Activated T-helper 17 cell treated with anti-CD3 and anti-CD28 coated beads, Interleukin-2, amount 50 U/mL, for 72 hours (primary cell): Measurements from ENCODE around the gene TBR1. TPM values are rescaled to one million over a fixed set of nuclear protein-coding genes. Genes with fewer than 3 reads are reported as not detected.

Experiments
- ATAC-seq: fragments of 150-1000 bp; cut with Tn5 transposase; replicated peaks from 2 replicates; pipeline ENCODE4 v1.10.0; 2021; ENCODE audit warnings: mild to moderate bottlenecking, moderate library complexity
- H3K27ac Mint-ChIP-seq: one replicate; pipeline ENCODE4 v1.8.0; 2022; ENCODE audit warnings: mixed read lengths
- H3K27me3 Mint-ChIP-seq: one replicate; pipeline ENCODE4 v1.8.0; 2022; ENCODE audit warnings: mixed read lengths
- H3K36me3 Mint-ChIP-seq: one replicate; pipeline ENCODE4 v1.8.0; 2022; ENCODE audit warnings: low read depth, mild to moderate bottlenecking, mixed read lengths
- H3K4me1 Mint-ChIP-seq: one replicate; pipeline ENCODE4 v1.8.0; 2022; ENCODE audit warnings: mixed read lengths
- H3K4me3 Mint-ChIP-seq: one replicate; pipeline ENCODE4 v1.8.0; 2022; ENCODE audit warnings: mild to moderate bottlenecking, mixed read lengths
- H3K9me3 Mint-ChIP-seq: one replicate; pipeline ENCODE4 v1.8.0; 2022; ENCODE audit warnings: mixed read lengths
- total RNA-seq, 2 donors: library from RNA; stranded (reverse); gene quantifications; one replicate each; pipeline ENCODE4 v1.2.3, GENCODE V29; 2022

TBR1 gene
- total RNA-seq, 2 donors from 2014 or later: 0.05 to 0.06 TPM

GRCh38 chr2:161419638-161420190 is 3.6 kb downstream of the TBR1 start:
- no peak overlapping the region for H3K27ac Mint-ChIP-seq
- peaks cover 11% of the 10 kb centered on the region for H3K36me3 Mint-ChIP-seq
- peaks cover 87% of the 10 kb centered on the region for H3K27me3 Mint-ChIP-seq
- H3K4me3 Mint-ChIP-seq: peak overlapping the region; percentile 14
- no peak for ATAC-seq
- H3K4me1 Mint-ChIP-seq: peaks cover 32% of the 10 kb centered on the region
- peaks cover 4% of the 10 kb centered on the region for H3K9me3 Mint-ChIP-seq

GRCh38 chr2:161420406-161421074 is 4.4 kb downstream of the TBR1 start:
- H3K4me3 Mint-ChIP-seq: no peak overlapping the region
- H3K4me1 Mint-ChIP-seq: peaks cover 30% of the 10 kb centered on the region
- H3K27ac Mint-ChIP-seq: no peak overlapping the region
- peaks cover 10% of the 10 kb centered on the region for H3K36me3 Mint-ChIP-seq
- H3K27me3 Mint-ChIP-seq: peaks cover 91% of the 10 kb centered on the region
- H3K9me3 Mint-ChIP-seq: peaks cover 4% of the 10 kb centered on the region
- ATAC-seq: no peak

- ATAC-seq: no peak
- Mint-ChIP-seq H3K9me3 (peaks cover 4% of the 10 kb centered on the region), H3K4me3 (no peak overlapping the region), H3K27me3 (peaks cover 91% of the 10 kb centered on the region), H3K36me3 (peaks cover 10% of the 10 kb centered on the region), H3K27ac (no peak overlapping the region), H3K4me1 (peaks cover 19% of the 10 kb centered on the region)
Observed at GRCh38 chr2:161421686-161422085, 5.6 kb downstream of the TBR1 start.

GRCh38 chr2:161422816-161423403 is 6.8 kb downstream of the TBR1 start:
- Mint-ChIP-seq H3K27ac (no peak overlapping the region), H3K9me3 (peaks cover 4% of the 10 kb centered on the region), H3K27me3 (peaks cover 88% of the 10 kb centered on the region), H3K4me3 (peak overlapping the region; percentile 43), H3K4me1 (peaks cover 11% of the 10 kb centered on the region), H3K36me3 (peaks cover 15% of the 10 kb centered on the region)
- no peak for ATAC-seq

GRCh38 chr2:161423421-161424393 is 7.6 kb downstream of the TBR1 start:
- Mint-ChIP-seq H3K36me3 (peaks cover 15% of the 10 kb centered on the region), H3K27ac (peak overlapping the region; percentile 29)
- peak; percentile 35 for ATAC-seq

GRCh38 chr2:161424394-161424769 is 8.3 kb downstream of the TBR1 start:
- Mint-ChIP-seq H3K4me3 (peak overlapping the region; percentile 68), H3K36me3 (peaks cover 15% of the 10 kb centered on the region), H3K27me3 (peaks cover 81% of the 10 kb centered on the region), H3K4me1 (peaks cover 11% of the 10 kb centered on the region), H3K9me3 (peaks cover 4% of the 10 kb centered on the region), H3K27ac (peak overlapping the region; percentile 29)
- no peak for ATAC-seq

More at GRCh38 chr2:161423421-161424393, 7.6 kb downstream of the TBR1 start:
- H3K4me3 Mint-ChIP-seq: peak overlapping the region; percentile 68
- peaks cover 83% of the 10 kb centered on the region for H3K27me3 Mint-ChIP-seq
- H3K9me3 Mint-ChIP-seq: peaks cover 4% of the 10 kb centered on the region
- H3K4me1 Mint-ChIP-seq: peaks cover 11% of the 10 kb centered on the region

- H3K4me3 Mint-ChIP-seq: peak overlapping the region; percentile 68
- peaks cover 15% of the 10 kb centered on the region for H3K36me3 Mint-ChIP-seq
- peaks cover 4% of the 10 kb centered on the region for H3K9me3 Mint-ChIP-seq
- peaks cover 82% of the 10 kb centered on the region for H3K27me3 Mint-ChIP-seq
- no peak overlapping the region for H3K27ac Mint-ChIP-seq
- no peak for ATAC-seq
- H3K4me1 Mint-ChIP-seq: peaks cover 11% of the 10 kb centered on the region
Observed at GRCh38 chr2:161424891-161425727, 9.0 kb downstream of the TBR1 start.

GRCh38 chr2:161425728-161426454 is 9.8 kb downstream of the TBR1 start:
- no peak overlapping the region for H3K27ac Mint-ChIP-seq
- peaks cover 15% of the 10 kb centered on the region for H3K36me3 Mint-ChIP-seq
- ATAC-seq: no peak
- peaks cover 74% of the 10 kb centered on the region for H3K27me3 Mint-ChIP-seq
- H3K4me3 Mint-ChIP-seq: peak overlapping the region; percentile 72
- H3K4me1 Mint-ChIP-seq: peaks cover 11% of the 10 kb centered on the region
- H3K9me3 Mint-ChIP-seq: peaks cover 4% of the 10 kb centered on the region

- Mint-ChIP-seq H3K36me3 (peaks cover 15% of the 10 kb centered on the region), H3K9me3 (peaks cover 4% of the 10 kb centered on the region), H3K4me1 (peaks cover 11% of the 10 kb centered on the region), H3K27ac (no peak overlapping the region), H3K27me3 (peaks cover 71% of the 10 kb centered on the region), H3K4me3 (peak overlapping the region; percentile 72)
- no peak for ATAC-seq
Observed at GRCh38 chr2:161426455-161426921, 10.4 kb downstream of the TBR1 start.

GRCh38 chr2:161426922-161427663 is 11.0 kb downstream of the TBR1 start:
- Mint-ChIP-seq H3K9me3 (peaks cover 4% of the 10 kb centered on the region), H3K36me3 (peaks cover 15% of the 10 kb centered on the region), H3K4me1 (peaks cover 11% of the 10 kb centered on the region), H3K27me3 (peaks cover 71% of the 10 kb centered on the region), H3K27ac (no peak overlapping the region), H3K4me3 (peak overlapping the region; percentile 72)
- ATAC-seq: no peak

GRCh38 chr2:161427664-161428587 is 11.8 kb downstream of the TBR1 start:
- H3K27me3 Mint-ChIP-seq: peaks cover 68% of the 10 kb centered on the region
- H3K4me3 Mint-ChIP-seq: peak overlapping the region; percentile 72
- H3K4me1 Mint-ChIP-seq: peaks cover 11% of the 10 kb centered on the region
- peaks cover 4% of the 10 kb centered on the region for H3K9me3 Mint-ChIP-seq
- peaks cover 15% of the 10 kb centered on the region for H3K36me3 Mint-ChIP-seq
- H3K27ac Mint-ChIP-seq: no peak overlapping the region
- no peak for ATAC-seq

- peaks cover 5% of the 10 kb centered on the region for H3K36me3 Mint-ChIP-seq
- no peaks in the 10 kb centered on the region for H3K9me3 Mint-ChIP-seq
- H3K27me3 Mint-ChIP-seq: peaks cover 65% of the 10 kb centered on the region
- H3K4me1 Mint-ChIP-seq: no peaks in the 10 kb centered on the region
- no peak overlapping the region for H3K27ac Mint-ChIP-seq
- no peak for ATAC-seq
- no peak overlapping the region for H3K4me3 Mint-ChIP-seq
Observed at GRCh38 chr2:161430386-161430785, 14.3 kb downstream of the TBR1 start.
